CD4-positive, alpha-beta T cell treated with Interleukin-15 for 1 hour (primary cell): Measurements from ENCODE around the gene KLK11.
"Not testable (repeated sequence)": the region's sequence is repeated elsewhere in the genome, so short reads cannot be mapped to it uniquely, and the experiment has no call there.

ENCODE experiments used
- DNase-seq: peaks from one replicate; pipeline ENCODE4 v3.0.0-alpha.2; 2020

The KLK11 gene

GRCh38 chr19:51002542-51003311 is 23.7 kb downstream of the KLK11 start:
- DNase-seq, result peak; percentile 29

GRCh38 chr19:51002089-51002532 is 24.3 kb downstream of the KLK11 start:
- DNase-seq, result no peak

- DNase-seq, result no peak
These were observed 24.9 kb downstream of the KLK11 start, which contains the start of gene KLK8 for GRCh38 chr19:51001515-51001914. KLK8 (minus strand) TSS chr19:51001604; CDS start chr19:51001167, 437 bp downstream.

- DNase-seq, result no peak
These were observed 25.4 kb downstream of the KLK11 start for GRCh38 chr19:51000981-51001380.

- no peak for DNase-seq
These were observed 26.0 kb downstream of the KLK11 start for GRCh38 chr19:51000426-51000825.

GRCh38 chr19:50998686-50999085 is 27.7 kb downstream of the KLK11 start:
- no peak for DNase-seq

GRCh38 chr19:50998061-50998460 is 28.4 kb downstream of the KLK11 start:
- no peak for DNase-seq

GRCh38 chr19:50994129-50994528 is 32.3 kb downstream of the KLK11 start:
- no peak for DNase-seq

- DNase-seq, result no peak
These were observed 33.8 kb downstream of the KLK11 start for GRCh38 chr19:50992666-50993035.

- not testable (repeated sequence) for DNase-seq
These were observed 42.0 kb downstream of the KLK11 start for GRCh38 chr19:50984416-50984815.

GRCh38 chr19:50983625-50984292 is 42.7 kb downstream of the KLK11 start, which contains the start of gene KLK7:
KLK7 (minus strand) TSS chr19:50983917; CDS start chr19:50982399, 1,518 bp downstream.
- DNase-seq, result no peak

GRCh38 chr19:50982186-50982585 is 44.2 kb downstream of the KLK11 start:
- no peak for DNase-seq

- DNase-seq, result no peak
These were observed 44.7 kb downstream of the KLK11 start for GRCh38 chr19:50981587-50982146.

GRCh38 chr19:50980208-50980607 is 46.2 kb downstream of the KLK11 start:
- no peak for DNase-seq

GRCh38 chr19:50979758-50980157 is 46.7 kb downstream of the KLK11 start:
- no peak for DNase-seq

GRCh38 chr19:50978772-50979390 is 47.5 kb downstream of the KLK11 start:
- DNase-seq, result no peak

- no peak for DNase-seq
These were observed 48.8 kb downstream of the KLK11 start for GRCh38 chr19:50977626-50978025.

GRCh38 chr19:50975766-50976165 is 50.6 kb downstream of the KLK11 start:
- no peak for DNase-seq

- no peak for DNase-seq
These were observed 51.5 kb downstream of the KLK11 start for GRCh38 chr19:50974702-50975556.

GRCh38 chr19:50972795-50973376 is 53.5 kb downstream of the KLK11 start:
- no peak for DNase-seq
